Activated T-cell treated with anti-CD3 and anti-CD28 coated beads, Interleukin-2, amount 50 U/mL, for 72 hours (primary cell): ENCODE results near the gene SPTSSB. TPM values are rescaled to one million over a fixed set of nuclear protein-coding genes. Genes with fewer than 3 reads are reported as not detected.

Source experiments
- ATAC-seq, 2 donors: fragments of 150-1000 bp; cut with Tn5 transposase; replicated peaks in 1 of 2; 2 replicates each; pipeline ENCODE4 v1.10.0; 2021; ENCODE audit warnings: moderate library complexity in 2 of 2, mild to moderate bottlenecking in 1 of 2
- DNase-seq, 2 donors: peaks; one replicate each; pipeline ENCODE4 v3.0.0; 2021 to 2022; ENCODE audit warnings: mixed read lengths in 1 of 2
- H3K27ac Mint-ChIP-seq: one replicate; pipeline ENCODE4 v1.8.0; 2022; ENCODE audit warnings: mild to moderate bottlenecking, moderate library complexity, mixed read lengths
- H3K27me3 Mint-ChIP-seq: one replicate; pipeline ENCODE4 v1.8.0; 2022; ENCODE audit warnings: low read depth, mixed read lengths
- H3K36me3 Mint-ChIP-seq, 2 donors: one replicate each; pipeline ENCODE4 v1.8.0; 2022; ENCODE audit warnings: mixed read lengths in 2 of 2, mild to moderate bottlenecking in 1 of 2; ENCODE audit not compliant: insufficient read depth in 2 of 2
- H3K4me1 Mint-ChIP-seq: one replicate; pipeline ENCODE4 v1.8.0; 2022; ENCODE audit warnings: low read depth, mixed read lengths
- H3K4me3 Mint-ChIP-seq, 2 donors: one replicate each; pipeline ENCODE4 v1.8.0; 2022; ENCODE audit warnings: mild to moderate bottlenecking in 2 of 2, mixed read lengths in 2 of 2, moderate library complexity in 2 of 2
- H3K9me3 Mint-ChIP-seq, 2 donors: one replicate each; pipeline ENCODE4 v1.8.0; 2022; ENCODE audit warnings: mixed read lengths in 2 of 2
- total RNA-seq, 2 donors: library from RNA; stranded (reverse); gene quantifications; one replicate each; pipeline ENCODE4 v1.2.3, GENCODE V29; 2022

SPTSSB gene
- total RNA-seq, 2 donors from 2014 or later, result not detected

DNA sequence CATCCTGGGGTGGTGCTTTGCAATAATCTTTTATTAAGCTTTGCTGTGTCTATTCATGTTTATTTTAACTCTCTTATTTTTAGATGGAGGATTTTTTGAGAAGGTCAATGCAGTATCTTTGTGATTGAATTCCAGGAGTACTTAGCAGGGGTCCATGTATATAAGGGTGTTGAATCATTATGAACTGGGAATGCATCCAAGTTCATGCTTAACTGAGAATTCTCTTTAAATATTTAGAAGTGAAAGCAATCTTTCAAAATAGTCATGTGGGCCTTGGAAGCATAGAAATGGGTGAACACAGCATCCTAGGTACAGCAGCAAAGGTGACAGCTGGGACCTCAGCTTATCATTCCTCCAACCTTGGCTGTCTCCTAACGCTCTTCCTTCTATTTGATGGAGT is 27.3 kb downstream of the SPTSSB start:
- Mint-ChIP-seq H3K4me1 (peaks cover 10% of the 10 kb centered on the region), H3K4me3 (no peak overlapping the region), H3K27me3 (peaks cover 63% of the 10 kb centered on the region), H3K36me3 (no peaks in the 10 kb centered on the region), H3K9me3 (peaks cover 0 to 1% of the 10 kb centered on the region in 2 donors), H3K27ac (no peak overlapping the region)
- no peak for DNase-seq
- no peak for ATAC-seq

DNA sequence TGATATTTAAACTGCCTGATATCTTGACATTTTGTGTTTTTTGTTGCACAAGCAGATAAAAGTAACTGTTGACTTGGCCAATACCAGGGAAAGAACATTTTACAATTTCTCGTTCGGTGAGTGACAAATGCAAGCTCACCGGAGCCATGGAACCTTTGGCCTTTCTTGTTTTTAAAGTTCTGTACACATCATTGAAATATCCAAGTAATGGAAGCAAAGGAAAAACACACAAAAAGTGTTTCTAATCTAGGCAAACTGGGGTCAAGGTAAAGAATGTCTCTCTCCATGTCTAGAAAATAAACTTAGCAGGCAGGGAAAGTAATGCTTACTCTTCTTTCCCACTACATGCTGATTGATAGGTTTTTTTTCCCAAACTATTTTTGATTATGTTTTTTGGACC is 27.8 kb downstream of the SPTSSB start:
- Mint-ChIP-seq H3K9me3 (peaks cover 0 to 1% of the 10 kb centered on the region in 2 donors), H3K4me1 (peaks cover 6% of the 10 kb centered on the region)

DNA sequence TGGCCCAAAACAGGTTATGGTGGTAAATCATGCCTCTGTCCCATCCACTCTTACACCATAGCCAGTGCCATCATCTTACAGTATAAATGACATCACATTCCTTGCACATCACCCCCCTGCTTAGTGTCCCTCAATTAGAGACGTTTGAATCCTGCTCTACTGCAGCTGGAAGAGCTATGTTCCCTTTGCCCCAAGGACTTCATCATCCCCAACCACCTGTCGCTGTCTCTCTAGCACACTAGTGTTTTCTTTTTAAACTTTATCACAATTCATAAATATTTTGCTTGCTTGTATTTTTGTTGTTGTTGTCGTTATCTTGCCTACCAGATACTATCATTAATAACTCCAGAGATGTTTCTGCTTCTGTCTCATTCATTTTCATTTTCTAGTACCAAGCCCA is 28.7 kb downstream of the SPTSSB start:
- ATAC-seq (no peak), DNase-seq (no peak)
- H3K4me1 Mint-ChIP-seq, result peaks cover 4% of the 10 kb centered on the region
- H3K36me3 Mint-ChIP-seq, result no peaks in the 10 kb centered on the region
- H3K9me3 Mint-ChIP-seq, result peaks cover 0 to 1% of the 10 kb centered on the region in 2 donors
- no peak overlapping the region for H3K4me3 Mint-ChIP-seq
- H3K27ac Mint-ChIP-seq, result no peak overlapping the region
- peaks cover 71% of the 10 kb centered on the region for H3K27me3 Mint-ChIP-seq

More for the DNA sequence above, 27.8 kb downstream of the SPTSSB start:
- Mint-ChIP-seq H3K27me3 (peaks cover 68% of the 10 kb centered on the region), H3K27ac (no peak overlapping the region), H3K4me3 (no peak overlapping the region), H3K36me3 (no peaks in the 10 kb centered on the region)
- DNase-seq (no peak), ATAC-seq (no peak)

DNA sequence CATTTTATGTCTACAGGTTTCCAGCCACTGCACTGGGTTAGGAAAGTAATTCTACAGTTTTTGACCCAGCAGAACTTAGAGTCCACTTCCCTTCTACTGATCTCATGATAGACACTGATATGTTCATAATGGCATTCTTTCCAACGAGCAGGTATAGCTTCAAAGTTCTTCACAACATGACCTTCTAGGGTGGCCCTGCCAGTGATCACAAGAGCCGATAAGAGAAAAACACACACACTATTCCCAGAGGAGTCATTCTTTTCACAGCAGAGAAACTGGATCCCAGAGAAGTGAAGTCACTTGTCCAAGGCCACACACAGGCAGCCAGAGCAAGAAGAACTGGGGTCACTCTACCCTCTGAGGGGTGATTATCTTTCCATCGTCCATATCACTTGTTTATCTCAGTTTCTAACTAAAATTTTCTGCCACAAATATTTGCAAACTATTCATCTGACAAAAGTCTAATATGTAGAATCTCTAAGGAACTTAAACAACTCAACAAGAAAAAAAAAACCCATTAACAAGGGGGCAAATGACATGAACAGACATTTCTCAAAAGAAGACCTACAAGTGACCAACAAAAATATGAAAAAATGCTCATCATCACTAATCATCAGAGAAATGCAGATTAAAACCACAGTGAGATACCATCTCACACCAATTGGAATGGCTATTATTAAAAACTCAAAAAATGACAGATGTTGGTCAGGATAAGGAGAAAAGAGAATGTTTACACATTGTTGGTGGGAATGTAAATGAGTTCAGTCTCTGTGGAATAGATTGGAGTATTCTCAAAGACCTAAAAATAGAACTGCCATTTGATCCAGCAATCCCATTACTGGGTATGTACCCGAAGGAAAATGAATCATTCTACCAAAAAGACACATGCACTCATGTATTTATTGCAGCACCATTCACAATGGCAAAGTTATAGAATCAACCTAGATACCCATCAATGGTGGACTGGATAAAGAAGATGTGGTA is 31.5 kb downstream of the SPTSSB start:
- ATAC-seq, result no peak
- Mint-ChIP-seq H3K36me3 (no peaks in the 10 kb centered on the region), H3K4me1 (no peaks in the 10 kb centered on the region), H3K4me3 (no peak overlapping the region), H3K9me3 (peaks cover 1 to 2% of the 10 kb centered on the region in 2 donors), H3K27ac (no peak overlapping the region), H3K27me3 (peaks cover 80% of the 10 kb centered on the region)
- DNase-seq, result no peak

DNA sequence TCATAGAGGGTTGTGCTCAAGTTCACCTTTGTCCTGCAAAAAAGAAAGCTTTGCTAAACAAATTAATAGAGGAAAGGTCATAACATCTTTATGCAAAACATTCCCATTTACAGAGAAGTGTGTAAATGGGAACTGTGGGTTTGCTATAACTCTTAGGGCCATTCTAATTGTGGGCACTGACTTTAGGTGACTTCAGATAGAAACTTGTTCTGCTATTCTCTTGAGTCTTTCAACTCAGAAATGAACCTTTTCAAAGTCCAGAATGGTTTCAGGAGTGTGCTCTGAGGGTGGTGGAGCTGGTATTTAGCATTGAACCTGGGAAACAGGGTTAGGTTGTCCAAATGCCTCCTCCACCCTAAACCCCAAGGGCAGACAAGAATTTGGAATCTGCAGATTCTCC is 34.0 kb downstream of the SPTSSB start:
- H3K27me3 Mint-ChIP-seq, result peaks cover 65% of the 10 kb centered on the region

DNA sequence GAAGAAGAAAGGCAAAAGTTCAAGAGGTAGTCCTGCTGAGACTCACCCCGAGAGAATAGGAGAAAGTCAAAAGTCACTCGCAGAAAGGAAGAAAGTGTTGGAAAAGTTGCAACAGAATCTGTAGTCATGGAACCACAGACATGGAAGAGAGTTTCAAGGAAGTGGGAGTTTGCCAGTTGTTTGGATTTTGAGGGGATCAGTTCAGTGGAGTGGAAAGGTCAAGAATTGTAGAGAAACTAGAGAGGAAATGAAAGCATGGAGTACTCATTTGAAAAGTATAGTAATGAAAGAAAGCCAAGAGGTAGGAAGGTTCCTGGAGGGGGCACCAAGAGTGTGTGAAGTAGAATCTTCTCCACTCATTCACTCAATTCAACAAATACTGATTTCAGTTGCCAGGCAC is 34.7 kb downstream of the SPTSSB start:
- Mint-ChIP-seq H3K4me1 (no peaks in the 10 kb centered on the region), H3K9me3 (peaks cover 0 to 2% of the 10 kb centered on the region in 2 donors), H3K4me3 (no peak overlapping the region), H3K27me3 (peaks cover 58% of the 10 kb centered on the region), H3K27ac (peak overlapping the region; percentile 9), H3K36me3 (no peaks in the 10 kb centered on the region)
- DNase-seq, result no peak
- ATAC-seq, result no peak

More for the DNA sequence above, 34.0 kb downstream of the SPTSSB start:
- H3K4me1 Mint-ChIP-seq, result no peaks in the 10 kb centered on the region
- DNase-seq, result no peak
- no peak overlapping the region for H3K27ac Mint-ChIP-seq
- no peaks in the 10 kb centered on the region for H3K36me3 Mint-ChIP-seq
- no peak overlapping the region for H3K4me3 Mint-ChIP-seq
- peaks cover 0 to 2% of the 10 kb centered on the region in 2 donors for H3K9me3 Mint-ChIP-seq
- no peak for ATAC-seq

DNA sequence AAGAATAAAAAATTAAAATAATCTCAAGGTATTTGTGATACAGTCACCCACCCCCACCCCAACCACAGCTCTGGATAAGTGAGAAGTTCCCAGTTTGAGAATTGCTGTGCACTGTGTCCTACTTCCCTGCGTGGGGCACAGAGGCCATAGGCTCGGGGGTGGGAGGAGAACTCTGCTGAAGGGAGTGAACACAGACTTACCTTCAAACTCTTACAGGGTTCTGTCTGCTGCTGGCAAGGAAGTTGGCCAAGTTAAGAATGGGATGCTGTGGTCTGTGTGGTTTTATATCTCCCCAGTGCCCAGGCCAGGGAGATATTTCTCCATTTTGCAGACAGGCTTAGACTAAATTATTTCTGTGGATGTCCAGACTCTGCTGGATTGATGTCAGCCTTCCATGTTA is 37.6 kb downstream of the SPTSSB start:
- peaks cover 49% of the 10 kb centered on the region for H3K27me3 Mint-ChIP-seq
- H3K9me3 Mint-ChIP-seq, result peaks cover 0 to 2% of the 10 kb centered on the region in 2 donors
- ATAC-seq (no peak), DNase-seq (no peak)
- no peak overlapping the region for H3K27ac Mint-ChIP-seq
- H3K4me3 Mint-ChIP-seq, result no peak overlapping the region
- H3K36me3 Mint-ChIP-seq, result no peaks in the 10 kb centered on the region
- H3K4me1 Mint-ChIP-seq, result no peaks in the 10 kb centered on the region

DNA sequence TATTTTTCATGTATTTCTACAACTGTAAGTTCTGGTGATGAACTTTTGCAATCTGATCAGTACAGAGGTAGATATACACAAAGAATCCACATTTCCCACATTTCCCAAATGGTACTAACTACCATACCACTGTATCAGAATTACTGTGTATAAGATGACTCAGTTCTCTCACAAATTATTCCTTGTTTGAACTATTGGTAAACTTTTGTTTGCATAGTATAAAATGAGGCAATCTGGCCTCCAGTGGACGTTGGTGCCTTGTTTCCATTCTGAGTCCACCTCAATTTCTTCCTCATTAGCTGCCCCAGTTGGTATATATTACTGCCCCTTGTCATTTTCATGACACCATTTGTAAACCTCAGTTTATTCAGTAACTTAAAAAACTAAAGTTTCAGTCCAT is 38.5 kb downstream of the SPTSSB start:
- H3K9me3 Mint-ChIP-seq, result peaks cover 0 to 2% of the 10 kb centered on the region in 2 donors
- H3K4me1 Mint-ChIP-seq, result no peaks in the 10 kb centered on the region
- no peak overlapping the region for H3K27ac Mint-ChIP-seq
- no peak for ATAC-seq
- no peaks in the 10 kb centered on the region for H3K36me3 Mint-ChIP-seq
- H3K4me3 Mint-ChIP-seq, result no peak overlapping the region
- H3K27me3 Mint-ChIP-seq, result peaks cover 44% of the 10 kb centered on the region
- DNase-seq, result no peak

DNA sequence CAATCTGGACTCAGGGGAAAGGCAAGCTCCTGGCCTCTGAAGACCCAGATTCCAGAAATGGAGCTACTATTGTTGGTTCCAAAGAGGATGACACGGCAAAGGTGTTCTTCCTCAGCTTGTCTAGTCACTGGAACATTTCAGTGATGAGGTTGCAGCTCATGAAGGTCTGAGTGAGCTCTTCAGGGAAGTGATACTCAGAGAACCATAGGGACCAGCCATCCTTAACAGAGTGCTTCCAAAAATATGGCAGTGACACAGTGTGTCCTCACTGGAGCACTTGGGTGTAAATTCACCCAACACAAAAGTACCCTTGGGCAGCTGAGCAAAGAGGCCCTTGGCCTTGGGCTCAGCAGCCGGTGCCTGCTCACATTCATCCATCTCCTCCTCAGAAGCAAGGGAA is 46.3 kb downstream of the SPTSSB start:
- Mint-ChIP-seq H3K27ac (no peak overlapping the region), H3K27me3 (peaks cover 10% of the 10 kb centered on the region), H3K36me3 (peaks cover 4% of the 10 kb centered on the region in 2 donors), H3K4me3 (no peak overlapping the region), H3K4me1 (no peaks in the 10 kb centered on the region), H3K9me3 (peaks cover 5 to 6% of the 10 kb centered on the region in 2 donors)
- DNase-seq (no peak), ATAC-seq (no peak)

DNA sequence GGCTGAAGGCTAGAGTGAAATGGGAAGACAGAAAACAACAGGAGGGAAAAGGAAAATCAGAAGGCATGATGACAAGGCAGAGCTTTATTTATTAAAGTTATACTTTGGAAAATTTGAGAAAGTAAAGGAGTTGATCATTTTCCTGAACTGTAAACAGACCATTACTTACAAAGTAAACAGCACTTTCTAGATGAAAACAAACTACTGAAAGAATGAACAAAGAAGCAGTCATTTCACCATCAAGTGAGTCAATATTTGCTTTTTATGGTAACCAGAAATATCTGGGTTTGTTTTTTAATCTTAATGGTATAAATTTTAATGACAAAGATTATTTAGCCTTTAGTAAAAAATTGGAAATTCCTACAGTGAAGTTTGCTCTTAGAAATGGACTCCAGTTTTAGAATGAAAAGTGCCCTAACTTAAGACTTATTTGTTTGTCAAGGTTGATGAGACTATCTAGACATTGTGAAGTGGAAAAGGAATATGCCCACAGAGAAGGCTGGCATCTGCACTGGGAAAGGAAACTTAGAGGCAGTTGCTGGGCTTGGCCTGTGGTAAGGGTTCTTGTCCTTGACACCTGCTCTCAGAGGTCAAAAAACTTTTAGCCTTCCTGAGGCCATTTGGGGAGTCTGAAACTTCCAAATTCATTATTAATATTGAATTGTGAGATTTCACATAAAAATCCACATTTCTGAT is 47.2 kb downstream of the SPTSSB start:
- Mint-ChIP-seq H3K9me3 (peaks cover 6% of the 10 kb centered on the region in 2 donors), H3K4me1 (no peaks in the 10 kb centered on the region), H3K27me3 (no peaks in the 10 kb centered on the region), H3K4me3 (no peak overlapping the region), H3K36me3 (peaks cover 4 to 7% of the 10 kb centered on the region in 2 donors), H3K27ac (no peak overlapping the region)
- no peak for ATAC-seq
- no peak for DNase-seq

DNA sequence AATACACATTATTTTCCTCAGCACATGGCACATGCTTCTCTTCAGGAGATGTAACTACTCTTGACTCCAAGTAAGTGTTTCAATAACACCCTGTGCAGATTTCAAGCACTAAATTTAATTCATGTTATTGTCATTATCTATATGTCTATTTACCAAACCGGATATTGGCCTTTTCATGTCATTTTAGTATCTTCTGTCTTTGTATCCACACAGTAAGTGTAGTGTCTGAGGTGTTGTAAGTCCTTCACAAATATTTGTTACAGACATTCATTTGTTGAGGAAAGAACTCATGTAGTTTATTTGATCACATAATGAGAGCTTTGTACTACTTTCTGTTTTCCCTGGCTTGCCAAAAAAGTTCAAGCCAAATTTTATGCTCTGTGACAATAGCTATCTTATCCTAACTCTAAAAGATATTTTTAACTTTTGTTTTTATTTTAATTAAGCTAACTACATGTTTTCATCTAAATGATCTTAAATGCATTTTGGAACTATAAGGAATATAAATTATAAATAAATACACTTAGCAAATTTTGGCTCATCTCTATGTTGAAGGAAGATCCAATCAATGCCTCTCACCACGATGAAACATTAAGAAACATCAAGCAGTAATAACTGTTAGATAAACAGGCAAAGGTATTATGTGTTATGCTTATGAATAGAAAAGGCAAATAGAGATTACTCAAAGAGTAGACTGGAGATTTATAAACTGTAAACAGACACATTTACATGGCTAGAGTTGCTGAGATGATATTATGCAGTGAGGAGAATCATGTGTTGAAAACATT is 48.3 kb downstream of the SPTSSB start:
- peaks cover 4 to 7% of the 10 kb centered on the region in 2 donors for H3K36me3 Mint-ChIP-seq
- no peak overlapping the region for H3K4me3 Mint-ChIP-seq
- H3K4me1 Mint-ChIP-seq, result no peaks in the 10 kb centered on the region
- peaks cover 7% of the 10 kb centered on the region for H3K27me3 Mint-ChIP-seq
- H3K9me3 Mint-ChIP-seq, result peaks cover 6% of the 10 kb centered on the region in 2 donors
- DNase-seq (no peak), ATAC-seq (no peak)
- H3K27ac Mint-ChIP-seq, result no peak overlapping the region

DNA sequence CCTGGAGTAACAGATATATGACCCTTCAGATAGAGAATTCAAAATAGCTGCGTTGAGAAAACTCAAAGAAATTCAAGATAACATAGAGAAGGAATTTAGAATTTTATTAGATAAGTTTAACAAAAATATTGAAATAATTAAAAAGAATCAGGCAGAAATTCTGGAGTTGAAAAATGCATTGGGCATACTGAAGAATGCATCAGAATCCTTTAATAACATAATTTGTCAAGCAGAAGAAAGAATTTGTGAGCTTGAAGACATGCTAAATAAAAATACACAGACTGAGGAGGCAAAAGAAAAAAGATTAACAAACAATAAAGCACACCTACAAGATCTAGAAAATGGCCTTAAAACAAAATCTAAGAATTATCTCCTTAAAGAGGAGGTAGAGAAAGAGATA is 50.5 kb downstream of the SPTSSB start:
- Mint-ChIP-seq H3K27ac (no peak overlapping the region), H3K4me1 (peaks cover 6% of the 10 kb centered on the region), H3K27me3 (peaks cover 29% of the 10 kb centered on the region), H3K9me3 (peaks cover 4 to 6% of the 10 kb centered on the region in 2 donors), H3K4me3 (no peak overlapping the region), H3K36me3 (peaks cover 4 to 7% of the 10 kb centered on the region in 2 donors)
- DNase-seq (no peak), ATAC-seq (no peak)
